HUES48 (cell line): Measurements from ENCODE around the gene SEC23A.
"Not testable (repeated sequence)": the region's sequence is repeated elsewhere in the genome, so short reads cannot be mapped to it uniquely, and the experiment has no call there.

Experiments used
- H3K27ac ChIP-seq: one replicate; pipeline ENCODE4 v1.7.0; 2013; ENCODE audit warnings: low read depth, low read length, inconsistent platforms
- H3K27me3 ChIP-seq: 2 replicates; pipeline ENCODE4 v1.6.1; 2013; ENCODE audit warnings: mild to moderate bottlenecking, low read length; ENCODE audit not compliant: control insufficient read depth, insufficient read depth
- H3K36me3 ChIP-seq: 2 replicates; pipeline ENCODE4 v1.6.1; 2013; ENCODE audit warnings: low read length; ENCODE audit not compliant: control insufficient read depth, insufficient read depth
- H3K4me1 ChIP-seq: 2 replicates; pipeline ENCODE4 v1.6.1; 2013; ENCODE audit warnings: mild to moderate bottlenecking, low read length; ENCODE audit not compliant: control insufficient read depth, insufficient read depth
- H3K4me3 ChIP-seq: 2 replicates; pipeline ENCODE4 v1.5.1; 2013; ENCODE audit warnings: mild to moderate bottlenecking, low read depth, low read length
- H3K9ac ChIP-seq: 2 replicates; pipeline ENCODE4 v1.6.1; 2013; ENCODE audit warnings: mild to moderate bottlenecking, low read depth, low read length, moderate library complexity
- H3K9me3 ChIP-seq: 2 replicates; pipeline ENCODE4 v1.6.1; 2013; ENCODE audit warnings: low read length; ENCODE audit not compliant: control insufficient read depth, insufficient read depth

The SEC23A gene

DNA sequence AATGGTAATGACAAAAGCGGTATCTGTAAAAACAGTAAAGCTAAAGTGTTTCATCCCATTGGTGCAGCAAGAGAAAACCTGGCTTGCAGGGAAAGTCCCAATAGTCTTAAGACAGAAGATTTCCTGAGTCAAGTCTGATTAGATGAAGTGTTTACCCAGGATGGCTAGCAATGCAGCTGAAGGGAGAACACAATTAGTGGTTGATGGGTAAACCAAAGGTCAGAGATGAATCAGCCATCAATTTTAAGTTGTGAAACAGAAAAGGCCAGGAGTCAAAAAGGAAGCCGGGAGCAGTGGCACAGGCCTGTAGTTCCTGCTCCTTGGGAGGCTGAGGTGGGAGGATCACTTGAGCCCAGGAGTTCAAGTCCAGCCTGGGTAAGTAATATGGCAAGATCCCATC, 52.6 kb downstream of the SEC23A start:
- Histone ChIP-seq H3K27me3 (no peaks in the 10 kb centered on the region), H3K9me3 (no peaks in the 10 kb centered on the region), H3K36me3 (peaks cover 81% of the 10 kb centered on the region), H3K27ac (no peak overlapping the region), H3K9ac (no peak overlapping the region), H3K4me3 (no peak overlapping the region), H3K4me1 (no peaks in the 10 kb centered on the region)

DNA sequence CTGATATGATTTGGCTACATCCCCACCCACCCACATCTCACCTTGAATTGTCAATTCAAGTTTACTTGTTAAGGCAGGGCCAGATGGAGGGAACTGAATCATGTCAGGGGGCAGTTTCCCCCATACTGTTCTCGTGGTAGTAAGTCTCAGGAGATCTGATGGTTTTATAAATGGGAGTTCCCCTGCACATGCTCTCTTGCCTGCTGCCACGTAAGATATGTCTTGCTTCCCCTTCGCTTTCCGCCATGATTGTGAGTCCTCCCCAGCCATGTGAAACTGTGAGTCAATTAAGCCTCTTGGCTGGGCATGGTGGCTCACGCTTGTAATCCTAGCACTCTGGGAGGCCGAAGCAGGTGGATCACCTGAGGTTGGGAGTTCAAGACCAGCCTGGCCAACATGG, 57.1 kb downstream of the SEC23A start:
- not testable (repeated sequence) for H3K9me3 ChIP-seq, H3K4me1 ChIP-seq, H3K27me3 ChIP-seq, H3K27ac ChIP-seq, H3K4me3 ChIP-seq, H3K9ac ChIP-seq
- H3K36me3 ChIP-seq: peaks cover 78% of the 10 kb centered on the region

DNA sequence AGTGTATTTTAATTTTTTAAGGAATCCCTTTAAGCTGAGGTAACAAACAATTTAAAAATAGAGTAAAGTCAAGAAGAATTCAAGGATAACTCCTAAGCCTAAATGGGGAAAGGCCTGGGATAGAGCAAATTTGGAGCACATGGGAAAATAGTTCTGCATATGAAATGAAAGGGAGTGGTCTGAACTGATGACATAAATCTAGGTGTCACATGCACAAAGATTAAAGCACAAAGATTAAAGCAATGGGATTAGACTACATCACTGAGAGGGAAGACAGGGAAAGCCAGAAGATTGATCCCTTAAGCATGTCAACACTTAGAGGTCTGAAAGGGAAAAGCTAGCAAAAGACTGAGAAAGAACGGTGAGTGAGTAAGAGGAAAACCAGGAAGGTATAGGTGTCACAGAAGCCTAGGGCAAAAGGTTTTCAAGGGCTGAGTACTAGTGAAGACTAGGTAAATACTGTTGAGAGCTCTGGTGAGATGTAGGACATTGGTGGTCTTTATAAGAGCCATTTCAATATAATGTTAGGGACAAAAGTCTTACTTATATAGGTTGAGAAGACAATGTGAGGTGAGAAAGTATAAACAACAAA, 59.6 kb downstream of the SEC23A start:
- H3K27ac ChIP-seq: no peak overlapping the region
- H3K4me1 ChIP-seq: no peaks in the 10 kb centered on the region
- no peaks in the 10 kb centered on the region for H3K9me3 ChIP-seq
- no peaks in the 10 kb centered on the region for H3K27me3 ChIP-seq
- no peak overlapping the region for H3K9ac ChIP-seq
- H3K4me3 ChIP-seq: no peak overlapping the region
- peaks cover 94% of the 10 kb centered on the region for H3K36me3 ChIP-seq

DNA sequence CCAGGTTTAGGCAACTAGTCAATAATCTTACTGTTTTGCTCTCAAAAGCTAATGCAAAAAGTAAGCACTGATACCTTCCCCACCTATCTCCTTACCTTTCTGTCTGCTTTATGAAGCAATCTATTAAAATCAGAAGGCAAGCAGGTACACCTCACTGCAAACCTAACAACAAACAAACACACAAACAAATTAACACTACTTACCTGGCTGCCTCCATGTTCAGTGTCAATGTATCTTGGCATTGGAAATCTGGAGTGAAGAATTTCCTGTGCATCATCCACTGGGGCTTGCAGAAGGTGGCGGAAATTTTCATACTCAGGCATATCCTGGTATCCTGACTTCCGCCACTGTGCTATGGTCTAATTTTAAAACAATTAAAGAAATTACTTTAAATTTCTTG, 62.5 kb downstream of the SEC23A start:
- H3K4me1 ChIP-seq: no peaks in the 10 kb centered on the region

DNA sequence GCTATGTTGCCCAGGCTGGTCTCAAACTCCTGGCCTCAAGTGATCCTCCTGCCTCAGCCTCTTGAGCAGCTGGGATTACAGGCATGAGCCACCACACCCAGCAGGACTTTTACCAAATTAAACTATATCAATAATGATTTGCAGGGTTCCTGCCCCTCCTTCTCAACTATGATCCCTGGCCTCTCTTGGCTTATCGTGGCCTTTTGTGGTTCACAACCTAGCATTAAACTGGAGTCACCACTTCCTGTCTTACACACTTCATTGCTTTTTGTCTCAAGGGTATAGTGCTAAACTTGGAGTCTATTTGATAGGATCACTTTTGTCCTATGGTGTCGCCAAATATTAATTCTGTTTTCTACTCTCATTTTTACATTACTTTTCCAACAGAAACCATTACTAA, 64.5 kb downstream of the SEC23A start:
- no peaks in the 10 kb centered on the region for H3K9me3 ChIP-seq
- H3K27ac ChIP-seq: no peak overlapping the region
- H3K27me3 ChIP-seq: no peaks in the 10 kb centered on the region
- H3K4me3 ChIP-seq: no peak overlapping the region
- no peak overlapping the region for H3K9ac ChIP-seq
- H3K36me3 ChIP-seq: peaks cover 85% of the 10 kb centered on the region
- H3K4me1 ChIP-seq: no peaks in the 10 kb centered on the region

More for the DNA sequence above, 62.5 kb downstream of the SEC23A start:
- H3K9me3 ChIP-seq: no peaks in the 10 kb centered on the region
- no peak overlapping the region for H3K27ac ChIP-seq
- no peak overlapping the region for H3K9ac ChIP-seq
- no peaks in the 10 kb centered on the region for H3K27me3 ChIP-seq
- H3K4me3 ChIP-seq: no peak overlapping the region
- peaks cover 93% of the 10 kb centered on the region for H3K36me3 ChIP-seq

DNA sequence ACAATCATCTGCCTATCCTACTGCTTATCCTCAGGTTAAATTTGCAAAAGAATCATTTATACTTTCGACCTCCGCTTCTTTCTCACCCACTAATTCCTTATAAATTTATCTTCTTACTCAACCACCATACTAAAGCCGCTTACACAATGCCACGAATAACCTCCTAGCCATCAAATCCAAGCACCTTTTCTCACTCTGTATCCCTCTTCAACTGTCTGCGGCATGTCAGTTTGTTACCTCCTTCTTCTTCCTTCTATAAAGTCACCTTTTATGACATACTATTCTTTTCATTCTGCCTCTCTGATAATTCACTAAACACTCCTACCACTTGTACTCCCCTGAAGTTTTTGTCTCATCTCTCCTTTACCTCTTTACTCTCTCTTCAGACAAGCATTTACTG, 66.3 kb downstream of the SEC23A start:
- H3K9me3 ChIP-seq: no peaks in the 10 kb centered on the region
- H3K27ac ChIP-seq: no peak overlapping the region
- H3K9ac ChIP-seq: no peak overlapping the region
- no peaks in the 10 kb centered on the region for H3K4me1 ChIP-seq
- H3K27me3 ChIP-seq: no peaks in the 10 kb centered on the region
- no peak overlapping the region for H3K4me3 ChIP-seq
- H3K36me3 ChIP-seq: peaks cover 85% of the 10 kb centered on the region

DNA sequence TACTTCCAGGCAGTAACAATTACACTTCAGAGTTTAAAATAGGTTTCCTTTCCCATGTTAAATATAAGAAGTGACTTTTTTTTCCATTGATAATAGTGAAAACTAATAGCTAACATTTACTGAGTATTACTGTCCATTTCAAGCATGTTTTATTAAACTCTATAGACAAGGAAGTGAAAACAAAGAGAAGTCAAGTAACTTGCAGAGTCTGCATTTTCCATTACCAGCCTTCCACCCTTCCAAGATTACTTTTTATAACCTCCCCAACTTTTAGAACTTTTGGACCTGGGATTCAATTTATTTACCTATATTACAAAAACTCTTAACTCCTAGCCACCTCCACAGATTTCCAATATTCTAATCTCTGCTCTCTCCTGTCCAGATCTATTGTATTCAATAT, 67.7 kb downstream of the SEC23A start:
- H3K9ac ChIP-seq: no peak overlapping the region
- H3K27ac ChIP-seq: no peak overlapping the region
- no peaks in the 10 kb centered on the region for H3K9me3 ChIP-seq
- H3K27me3 ChIP-seq: no peaks in the 10 kb centered on the region
- no peak overlapping the region for H3K4me3 ChIP-seq
- H3K4me1 ChIP-seq: no peaks in the 10 kb centered on the region
- peaks cover 89% of the 10 kb centered on the region for H3K36me3 ChIP-seq

DNA sequence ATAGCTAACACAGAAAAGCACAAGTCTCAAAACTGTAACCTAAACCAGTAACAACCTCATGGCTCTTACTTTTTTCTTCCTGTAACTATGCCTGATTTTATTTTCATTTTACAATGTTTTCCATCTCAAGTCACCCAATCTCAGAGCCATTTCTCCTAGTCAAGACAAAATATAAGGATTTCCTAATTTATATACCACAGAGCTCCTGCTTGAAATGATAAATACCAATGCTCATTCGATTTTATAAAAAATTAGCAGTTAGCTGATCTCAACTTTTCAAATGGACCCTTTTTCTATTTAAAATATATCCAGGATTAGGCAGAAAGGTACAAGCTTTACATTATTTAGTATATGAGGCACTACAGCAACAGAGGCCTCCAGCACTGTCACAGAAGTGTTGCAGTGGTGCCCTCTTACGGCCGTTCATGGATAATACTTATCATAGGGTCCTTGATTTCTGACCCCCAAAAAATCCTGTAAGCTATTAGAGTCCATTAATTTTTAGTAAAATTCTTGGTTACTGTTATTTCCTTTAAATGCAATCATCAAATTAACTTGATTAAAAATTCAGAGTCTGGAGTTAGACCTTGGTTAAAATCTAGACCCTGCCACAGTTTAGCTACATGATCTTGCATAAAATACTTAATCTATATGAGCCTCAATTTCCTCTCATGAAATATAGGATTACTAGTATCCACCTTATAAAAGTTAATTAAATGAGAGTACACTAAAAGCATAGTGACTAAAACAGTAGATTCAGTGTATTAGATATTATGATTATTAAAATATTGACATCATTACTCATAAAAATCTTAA, 68.3 kb downstream of the SEC23A start:
- no peak overlapping the region for H3K4me3 ChIP-seq
- no peaks in the 10 kb centered on the region for H3K27me3 ChIP-seq
- H3K4me1 ChIP-seq: no peaks in the 10 kb centered on the region
- no peak overlapping the region for H3K27ac ChIP-seq
- H3K36me3 ChIP-seq: peaks cover 89% of the 10 kb centered on the region
- no peak overlapping the region for H3K9ac ChIP-seq
- no peaks in the 10 kb centered on the region for H3K9me3 ChIP-seq

DNA sequence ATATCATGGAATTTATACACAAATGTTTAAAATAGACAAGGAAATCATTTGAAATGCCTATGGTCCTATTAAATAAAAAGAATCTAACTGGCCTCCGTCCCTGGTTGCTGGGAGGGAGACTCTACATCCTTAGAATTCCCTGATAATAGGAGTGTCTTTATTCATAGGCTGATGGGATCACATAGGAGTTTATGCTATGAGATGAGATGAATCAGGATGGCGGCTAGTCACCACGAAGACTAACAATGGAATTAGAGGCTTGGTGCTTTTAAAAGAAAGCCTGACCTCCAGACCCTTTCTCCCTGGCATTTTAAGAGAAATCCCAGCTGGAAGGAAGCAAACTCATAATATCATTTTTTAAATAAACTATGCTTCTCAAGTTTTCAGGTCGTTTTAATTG, 69.7 kb downstream of the SEC23A start:
- H3K4me1 ChIP-seq: no peaks in the 10 kb centered on the region
- peaks cover 83% of the 10 kb centered on the region for H3K36me3 ChIP-seq
- no peak overlapping the region for H3K9ac ChIP-seq
- no peak overlapping the region for H3K27ac ChIP-seq
- no peak overlapping the region for H3K4me3 ChIP-seq
- no peaks in the 10 kb centered on the region for H3K27me3 ChIP-seq
- no peaks in the 10 kb centered on the region for H3K9me3 ChIP-seq

DNA sequence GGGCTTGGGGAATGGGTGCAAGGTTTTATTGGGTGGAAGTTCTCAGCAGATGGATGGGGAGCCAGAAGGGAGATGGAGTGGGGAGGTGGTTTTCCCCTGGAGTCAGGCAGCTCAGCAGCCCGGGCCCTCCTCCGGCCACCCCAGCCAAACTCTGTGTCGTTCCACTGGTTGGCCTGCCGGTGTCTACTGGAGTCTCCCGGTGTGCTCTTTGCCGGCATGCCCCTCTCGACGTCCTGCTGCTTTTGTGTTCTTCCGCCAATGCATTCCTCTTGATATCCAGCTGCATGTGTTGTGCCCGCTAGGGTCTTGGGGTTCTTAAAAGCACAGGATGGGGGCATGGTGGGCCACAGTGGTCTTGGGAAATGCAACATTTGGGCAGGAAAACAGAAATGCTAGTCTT, 72.8 kb downstream of the SEC23A start:
- peaks cover 56% of the 10 kb centered on the region for H3K36me3 ChIP-seq
- H3K27me3 ChIP-seq: no peaks in the 10 kb centered on the region
- no peaks in the 10 kb centered on the region for H3K4me1 ChIP-seq

DNA sequence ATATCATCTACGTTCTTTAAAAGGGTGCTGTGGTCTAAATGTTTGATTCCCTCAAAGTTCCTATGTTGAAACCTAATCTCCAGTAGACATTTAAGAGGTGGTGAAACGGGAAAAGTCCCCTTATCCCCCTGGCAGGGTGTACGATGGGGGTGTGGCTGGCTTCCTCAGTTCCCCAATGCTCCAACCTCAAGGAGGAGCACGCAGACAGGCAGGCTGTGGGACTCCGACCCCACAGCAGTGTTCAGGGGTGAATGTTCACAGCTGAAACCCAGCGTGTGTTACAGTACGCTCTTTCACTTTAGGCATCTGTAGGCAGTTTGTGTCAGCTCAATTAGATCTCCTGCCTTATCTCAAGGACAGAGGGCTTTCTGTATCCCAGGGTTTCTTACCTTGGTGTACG, 73.2 kb downstream of the SEC23A start:
- peaks cover 55% of the 10 kb centered on the region for H3K36me3 ChIP-seq

More for the DNA sequence above, 72.8 kb downstream of the SEC23A start:
- H3K9ac ChIP-seq: no peak overlapping the region
- no peaks in the 10 kb centered on the region for H3K9me3 ChIP-seq
- H3K27ac ChIP-seq: no peak overlapping the region
- H3K4me3 ChIP-seq: no peak overlapping the region

More for the DNA sequence above, 73.2 kb downstream of the SEC23A start:
- H3K9me3 ChIP-seq: no peaks in the 10 kb centered on the region
- no peaks in the 10 kb centered on the region for H3K27me3 ChIP-seq
- no peak overlapping the region for H3K4me3 ChIP-seq
- no peak overlapping the region for H3K9ac ChIP-seq
- no peak overlapping the region for H3K27ac ChIP-seq
- H3K4me1 ChIP-seq: no peaks in the 10 kb centered on the region
